ENCODE measurements around the gene ATAT1. TPM values are rescaled to one million over a fixed set of nuclear protein-coding genes. Genes with fewer than 3 reads are reported as not detected.
A peak's percentile ranks its signal among the peaks of the same experiment; 100 is the strongest.

Gene ATAT1
- total and polyA plus RNA-seq, 2 of the 13 experiments (the other 11 are each of a cell fraction or from before 2014, with no cell fraction given) = 9.2 to 23.6 TPM

GRCh38 chr6:30598912-30599624, 27.6 kb upstream of the ATAT1 start:
- intact Hi-C loops (cut with micrococcal nuclease; ENCODE audit: unreplicated experiment) (no loop called here), in situ Hi-C loops (cut with HindIII; ENCODE audit: extremely low pct_ligation_motif_present, low pct_unique_long_range_greater_than_20kb) (no loop called here)
- 96% methylated on average over 11 of the region's 12 CpGs for WGBS (ENCODE audit: low lambda C conversion rate)
- Histone ChIP-seq H3K27me3 (ENCODE audit: control insufficient read depth in 1 of 2, insufficient read depth in 2 of 2, low read length in 2 of 2) (no peaks in the 10 kb centered on the region), H4K20me1 (ENCODE audit: insufficient read depth, low read length) (no peaks in the 10 kb centered on the region), H3K9ac (ENCODE audit: insufficient read depth, low read depth, low read length) (no peak overlapping the region), H3K79me2 (ENCODE audit: insufficient read depth, low read length) (no peaks in the 10 kb centered on the region), H3K27ac (ENCODE audit: extremely low read length, insufficient read depth, low read length) (no peak overlapping the region), H3K36me3 (replicated peaks in 1 of 2; ENCODE audit: control insufficient read depth in 1 of 2, insufficient read depth in 2 of 2, low read length in 2 of 2) (peaks cover 26 to 40% of the 10 kb centered on the region in 2 experiments), H3K4me2 (ENCODE audit: low read depth, low read length) (no peak overlapping the region), H3K4me1 (ENCODE audit: insufficient read depth, low read length) (no peaks in the 10 kb centered on the region), H3K9me3 (ENCODE audit: low read length) (no peaks in the 10 kb centered on the region), H3K4me3 (replicated peaks in 1 of 3; ENCODE audit: insufficient read depth in 1 of 3, low read depth in 2 of 3, low read length in 3 of 3) (no peak overlapping the region), H2AFZ (ENCODE audit: low read length) (no peak overlapping the region)
- ChIA-PET CTCF (ENCODE audit: low intra/inter-chr PET ratio, low total read pairs) (interaction anchor here (2.4 kb wide), 1 partner anchor 117 kb away, joined by 19 read pairs; no protein-coding TSS in a partner anchor), POLR2A (interaction anchor here (0.6 to 10.8 kb wide), 14 partner anchors 9 to 201 kb away, joined by 3 to 172 read pairs (median 4); partner anchors contain the start of genes ABCF1, DHX16, GNL1 and PRR3)
- FAIRE-seq (no peak), ATAC-seq (no peak), DNase-seq (ENCODE audit: low spot score) (no peak)
- BruUV-seq (replicated peaks) = no TSS peak
- TF ChIP-seq ZNF891 (CRISPR knock-in tag; IDR thresholded peaks at IDR 0.05) (0 out of 2 replicates have a peak, but pooled peaks have one; percentile 43), RBM22 (optimal IDR thresholded peaks at IDR 0.05; ENCODE audit: low read length) (peak; percentile 16), RFXAP (CRISPR knock-in tag; IDR thresholded peaks at IDR 0.05; ENCODE audit: borderline replicate concordance) (peak; percentile 17; the same call in 1 of the 2 replicates), ZBTB39 (CRISPR knock-in tag; IDR thresholded peaks at IDR 0.05) (no peak), ZBTB4 (CRISPR knock-in tag; IDR thresholded peaks at IDR 0.05; ENCODE audit: borderline replicate concordance) (no peak), ZXDC (CRISPR knock-in tag; IDR thresholded peaks at IDR 0.05) (0 out of 2 replicates have a peak, but pooled peaks have one; percentile 64), ZNF512 (CRISPR knock-in tag; IDR thresholded peaks at IDR 0.05) (no peak)
